Activated gamma-delta T cell (primary cell): ENCODE measurements around the gene LDB3.

Experiments used
- DNase-seq: peaks from one replicate; lab custom pipeline; 2025; lab: John Stamatoyannopoulos, UW

LDB3 gene

GRCh38 chr10:86706401-86706841 is 38.1 kb downstream of the LDB3 start:
- no peak for DNase-seq

GRCh38 chr10:86706977-86707376 is 38.7 kb downstream of the LDB3 start:
- no peak for DNase-seq

- no peak for DNase-seq
Observed at GRCh38 chr10:86707505-86707904, 39.2 kb downstream of the LDB3 start.

GRCh38 chr10:86708068-86708782 is 39.9 kb downstream of the LDB3 start:
- no peak for DNase-seq

- no peak for DNase-seq
Observed at GRCh38 chr10:86708783-86709380, 40.6 kb downstream of the LDB3 start.

- DNase-seq: no peak
Observed at GRCh38 chr10:86709396-86710185, 41.3 kb downstream of the LDB3 start.

- peak; percentile 73 for DNase-seq
Observed at GRCh38 chr10:86710987-86711512, 42.7 kb downstream of the LDB3 start.

- peak; percentile 55 for DNase-seq
Observed at GRCh38 chr10:86711513-86712316, 43.4 kb downstream of the LDB3 start.

GRCh38 chr10:86712317-86712707 is 44.0 kb downstream of the LDB3 start:
- no peak for DNase-seq

- DNase-seq: no peak
Observed at GRCh38 chr10:86715156-86715795, 47.0 kb downstream of the LDB3 start.

GRCh38 chr10:86715836-86716235 is 47.5 kb downstream of the LDB3 start:
- no peak for DNase-seq

GRCh38 chr10:86716466-86716865 is 48.2 kb downstream of the LDB3 start:
- DNase-seq: no peak

- DNase-seq: no peak
Observed at GRCh38 chr10:86718556-86718955, 50.2 kb downstream of the LDB3 start.

- no peak for DNase-seq
Observed at GRCh38 chr10:86721232-86721631, 52.9 kb downstream of the LDB3 start.

- no peak for DNase-seq
Observed at GRCh38 chr10:86723009-86723408, 54.7 kb downstream of the LDB3 start.

- no peak for DNase-seq
Observed at GRCh38 chr10:86724445-86724844, 56.1 kb downstream of the LDB3 start.

- no peak for DNase-seq
Observed at GRCh38 chr10:86725980-86726676, 57.8 kb downstream of the LDB3 start.

- DNase-seq: no peak
Observed at GRCh38 chr10:86726677-86726999, 58.3 kb downstream of the LDB3 start.

GRCh38 chr10:86727470-86727869 is 59.2 kb downstream of the LDB3 start:
- no peak for DNase-seq

- DNase-seq: no peak
Observed at GRCh38 chr10:86728056-86728455, 59.7 kb downstream of the LDB3 start.

- DNase-seq: no peak
Observed at GRCh38 chr10:86729677-86730076, 61.4 kb downstream of the LDB3 start.
